Activated T-cell treated with anti-CD3 and anti-CD28 coated beads, Interleukin-2, amount 50 U/mL, for 72 hours (primary cell): Measurements from ENCODE around the gene GBX1. TPM values are rescaled to one million over a fixed set of nuclear protein-coding genes. Genes with fewer than 3 reads are reported as not detected.

Experiments used
- total RNA-seq, 2 donors: library from RNA; stranded (reverse); gene quantifications; one replicate each; pipeline ENCODE4 v1.2.3, GENCODE V29; 2022

Gene GBX1
- total RNA-seq, 2 donors from 2014 or later: not detected

Other genes with a start within 250 kb of the GBX1 start
- gene KCNH2, start 189.4 kb downstream of the GBX1 start, total RNA-seq: under 1 TPM; 0.72 to 0.77 TPM
- 1 to 10 TPM; 6.8 to 8.1 TPM for gene NOS3, start 176.7 kb downstream of the GBX1 start, total RNA-seq
- gene ATG9B, start 143.2 kb downstream of the GBX1 start, total RNA-seq: 10 to 100 TPM in 1 of 2 donors, 1 to 10 TPM in 1; 9.0 to 10.1 TPM
- gene ABCB8, start 139.2 kb downstream of the GBX1 start, total RNA-seq: 10 to 100 TPM; 46.6 to 49.6 TPM
- gene ASIC3, start 119.2 kb downstream of the GBX1 start, total RNA-seq: 10 to 100 TPM; 14.4 to 15.7 TPM
- 10 to 100 TPM in 1 of 2 donors, 1 to 10 TPM in 1; 9.4 to 11.6 TPM for gene CDK5, start 109.8 kb downstream of the GBX1 start, total RNA-seq
- gene SLC4A2, start 108.1 kb downstream of the GBX1 start, total RNA-seq: 10 to 100 TPM; 73.7 to 75.6 TPM
- 10 to 100 TPM; 55.4 to 59.8 TPM for gene FASTK, start 86.9 kb downstream of the GBX1 start, total RNA-seq
- gene TMUB1, start 84.2 kb downstream of the GBX1 start, total RNA-seq: 10 to 100 TPM; 67.3 to 68.5 TPM
- gene AGAP3, start 81.2 kb downstream of the GBX1 start, total RNA-seq: 10 to 100 TPM; 26.9 to 28.4 TPM
- gene ASB10, start 19.6 kb upstream of the GBX1 start, total RNA-seq: not detected
- 1 to 10 TPM; 3.4 to 4.4 TPM for gene H2BK1, start 42.8 kb upstream of the GBX1 start, total RNA-seq
- 10 to 100 TPM; 29.7 to 31.9 TPM for gene ABCF2, start 59.5 kb upstream of the GBX1 start, total RNA-seq
- 10 to 100 TPM; 30.3 to 42.1 TPM for gene CHPF2, start 64.8 kb upstream of the GBX1 start, total RNA-seq
- 1 to 10 TPM; 6.5 to 8.2 TPM for gene SMARCD3, start 81.0 kb upstream of the GBX1 start, total RNA-seq
- 10 to 100 TPM; 79.0 to 84.1 TPM for gene NUB1, start 174.1 kb upstream of the GBX1 start, total RNA-seq
- 1 to 10 TPM in 1 of 2 donors, under 1 TPM in 1; 0.53 to 1.0 TPM for gene WDR86, start 242.3 kb upstream of the GBX1 start, total RNA-seq